ENCODE results near the gene CCDC85A.

Gene CCDC85A

GRCh38 chr2:56197816-56198215 is 14.0 kb downstream of the CCDC85A start:
- no peak for DNase-seq

GRCh38 chr2:56198936-56199335 is 15.1 kb downstream of the CCDC85A start:
- no peak for DNase-seq

GRCh38 chr2:56199492-56199891 is 15.7 kb downstream of the CCDC85A start:
- peak; percentile 81 for DNase-seq

- no peak for DNase-seq
These were observed 18.8 kb downstream of the CCDC85A start for GRCh38 chr2:56202381-56203121.

GRCh38 chr2:56204556-56204955 is 20.8 kb downstream of the CCDC85A start:
- no peak for DNase-seq

- DNase-seq, result no peak
These were observed 22.5 kb downstream of the CCDC85A start for GRCh38 chr2:56206250-56206649.

- DNase-seq, result no peak
These were observed 24.0 kb downstream of the CCDC85A start for GRCh38 chr2:56207760-56208159.

GRCh38 chr2:56208380-56208779 is 24.6 kb downstream of the CCDC85A start:
- no peak for DNase-seq

GRCh38 chr2:56209701-56210100 is 25.9 kb downstream of the CCDC85A start:
- no peak for DNase-seq

- DNase-seq, result no peak
These were observed 26.5 kb downstream of the CCDC85A start for GRCh38 chr2:56210291-56210690.

GRCh38 chr2:56211048-56211447 is 27.3 kb downstream of the CCDC85A start:
- DNase-seq, result no peak

- no peak for DNase-seq
These were observed 32.1 kb downstream of the CCDC85A start for GRCh38 chr2:56215911-56216310.

GRCh38 chr2:56217106-56217505 is 33.3 kb downstream of the CCDC85A start:
- DNase-seq, result no peak

GRCh38 chr2:56222481-56222880 is 38.7 kb downstream of the CCDC85A start:
- DNase-seq, result no peak

GRCh38 chr2:56224316-56224715 is 40.5 kb downstream of the CCDC85A start:
- no peak for DNase-seq

- no peak for DNase-seq
These were observed 44.0 kb downstream of the CCDC85A start for GRCh38 chr2:56227811-56228210.

GRCh38 chr2:56229397-56230060 is 45.7 kb downstream of the CCDC85A start:
- DNase-seq, result no peak

GRCh38 chr2:56230156-56230555 is 46.4 kb downstream of the CCDC85A start:
- DNase-seq, result no peak

- DNase-seq, result no peak
These were observed 47.6 kb downstream of the CCDC85A start for GRCh38 chr2:56231361-56231760.

- DNase-seq, result no peak
These were observed 49.1 kb downstream of the CCDC85A start for GRCh38 chr2:56232912-56233311.

GRCh38 chr2:56234241-56234640 is 50.5 kb downstream of the CCDC85A start:
- no peak for DNase-seq

GRCh38 chr2:56239030-56239429 is 55.2 kb downstream of the CCDC85A start:
- no peak for DNase-seq

- DNase-seq, result no peak
These were observed 55.6 kb downstream of the CCDC85A start for GRCh38 chr2:56239437-56239836.

GRCh38 chr2:56240210-56240609 is 56.4 kb downstream of the CCDC85A start:
- DNase-seq, result no peak

- no peak for DNase-seq
These were observed 60.7 kb downstream of the CCDC85A start for GRCh38 chr2:56244506-56244905.

Measured in NCI-H226 (cell line).